PFSK-1 (cell line): ENCODE data around the gene FGA.

ENCODE experiments used
- POLR2AphosphoS5 ChIP-seq: IDR thresholded peaks from 2 replicates; pipeline ENCODE4 v1.6.1; 2012; ENCODE audit warnings: low read depth, mild to moderate bottlenecking, control low read depth, low read length, moderate library complexity
- REST ChIP-seq, 2 experiments: IDR thresholded peaks; 2 replicates each; pipeline versions ENCODE4 v1.6.1 to v1.8.0; 2011 to 2012; ENCODE audit warnings: low read depth in 2 of 2, low read length in 2 of 2, control low read depth in 1 of 2, inconsistent platforms in 1 of 2, mild to moderate bottlenecking in 1 of 2, moderate library complexity in 1 of 2; ENCODE audit not compliant: insufficient read depth in 1 of 2
- SIN3A ChIP-seq: IDR thresholded peaks from 2 replicates; pipeline ENCODE4 v1.6.1; 2012; ENCODE audit warnings: mild to moderate bottlenecking, low read length, moderate library complexity, borderline replicate concordance; ENCODE audit not compliant: insufficient read depth
- TAF1 ChIP-seq: IDR thresholded peaks from 2 replicates; pipeline ENCODE4 v1.6.1; 2012; ENCODE audit warnings: low read length, control low read depth, borderline replicate concordance; ENCODE audit not compliant: insufficient read depth

- TF ChIP-seq POLR2AphosphoS5, result no peak
- no peak for TF ChIP-seq TAF1
- TF ChIP-seq REST (IDR thresholded peaks at IDR 0.05; ENCODE audit: insufficient read depth in 1 of 2, low read depth in 2 of 2, low read length in 2 of 2), result no peak
- no peak for TF ChIP-seq SIN3A
Observed at GRCh38 chr4:154614306-154614705, 23.8 kb upstream of the FGA start.
